ENCODE results near the gene KCNK15. TPM values are rescaled to one million over a fixed set of nuclear protein-coding genes. Genes with fewer than 3 reads are reported as not detected.

The KCNK15 gene
- total and polyA plus RNA-seq, 4 donors = 0.08 to 0.11 (median 0.08) TPM; not detected in 1

DNA sequence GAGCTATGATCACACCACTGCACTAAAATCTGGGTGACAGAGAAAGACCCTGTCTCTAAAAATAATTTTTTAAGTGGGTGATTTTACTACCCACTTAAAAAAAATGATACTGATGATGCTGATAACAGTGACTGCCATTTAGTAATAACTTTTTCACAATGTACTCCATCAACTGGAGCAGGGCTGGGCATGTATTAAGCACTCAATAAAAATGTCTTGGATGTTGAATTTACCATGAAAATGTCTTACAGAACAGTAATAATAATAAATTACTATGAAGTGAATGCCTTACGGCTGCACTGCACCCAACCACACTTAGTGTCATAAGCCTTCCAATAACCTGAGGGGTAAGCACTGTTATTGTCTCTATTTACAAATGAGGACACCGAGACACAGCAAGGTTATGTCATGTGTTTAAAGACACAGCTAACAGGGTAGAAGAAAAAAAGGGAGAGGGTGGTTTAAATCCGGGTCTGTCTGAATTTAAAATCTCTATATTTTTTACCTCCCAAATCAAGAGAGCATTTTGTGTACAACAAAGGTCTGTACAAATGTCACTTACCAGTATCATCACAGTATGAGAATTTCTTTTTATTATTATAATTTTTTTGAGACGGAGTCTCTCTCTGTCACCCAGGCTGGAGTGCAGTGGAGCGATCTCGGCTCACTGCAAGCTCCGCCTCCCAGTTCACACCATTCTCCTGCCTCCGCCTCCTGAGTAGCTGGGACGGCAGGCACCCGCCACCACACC, 43.2 kb downstream of the KCNK15 start:
- TF ChIP-seq FOXA1 (IDR thresholded peaks at IDR 0.05) (no peak), MAX (IDR thresholded peaks at IDR 0.05) (no peak), ATF3 (IDR thresholded peaks at IDR 0.05) (no peak), HNF4A (conservative IDR thresholded peaks at IDR 0.05) (no peak), ZBTB33 (IDR thresholded peaks at IDR 0.05) (no peak), NR2F2 (IDR thresholded peaks at IDR 0.05) (no peak), REST (IDR thresholded peaks at IDR 0.05) (no peak), JUND (IDR thresholded peaks at IDR 0.05) (no peak), GABPA (IDR thresholded peaks at IDR 0.05 in 1 of 2, conservative IDR thresholded peaks at IDR 0.05 in 1 of 2) (no peak), FOXA2 (IDR thresholded peaks at IDR 0.05) (no peak), YY1 (IDR thresholded peaks at IDR 0.05) (no peak), EGR1 (IDR thresholded peaks at IDR 0.05; ENCODE audit: low read depth in 2 of 2) (no peak)
- WGBS = 80% methylated on average over 10 of the region's 10 CpGs
- H3K4me3 ChIP-seq (ENCODE audit: low read depth in 1 of 3, low read length in 3 of 3) = no peak overlapping the region
- H3K9me3 ChIP-seq (ENCODE audit: control insufficient read depth in 4 of 4, low read length in 3 of 4) = no peaks in the 10 kb centered on the region
- H3K9ac ChIP-seq (ENCODE audit: low read depth in 1 of 2, low read length in 2 of 2) = no peak overlapping the region
- no peak overlapping the region for H3K27ac ChIP-seq (ENCODE audit: low read depth in 1 of 2, low read length in 2 of 2)
- no peak for DNase-seq (ENCODE audit: low spot score)
- no peaks in the 10 kb centered on the region for H3K4me1 ChIP-seq (ENCODE audit: control insufficient read depth in 4 of 4, insufficient read depth in 4 of 4, low read length in 3 of 4)
- peaks cover 0 to 13% (median 2%) of the 10 kb centered on the region in 4 donors for H3K27me3 ChIP-seq (ENCODE audit: control insufficient read depth in 4 of 4, insufficient read depth in 4 of 4, low read length in 3 of 4)
- H3K36me3 ChIP-seq (ENCODE audit: control insufficient read depth in 4 of 4, insufficient read depth in 3 of 4, low read depth in 1 of 4, low read length in 3 of 4) = no peaks in the 10 kb centered on the region

DNA sequence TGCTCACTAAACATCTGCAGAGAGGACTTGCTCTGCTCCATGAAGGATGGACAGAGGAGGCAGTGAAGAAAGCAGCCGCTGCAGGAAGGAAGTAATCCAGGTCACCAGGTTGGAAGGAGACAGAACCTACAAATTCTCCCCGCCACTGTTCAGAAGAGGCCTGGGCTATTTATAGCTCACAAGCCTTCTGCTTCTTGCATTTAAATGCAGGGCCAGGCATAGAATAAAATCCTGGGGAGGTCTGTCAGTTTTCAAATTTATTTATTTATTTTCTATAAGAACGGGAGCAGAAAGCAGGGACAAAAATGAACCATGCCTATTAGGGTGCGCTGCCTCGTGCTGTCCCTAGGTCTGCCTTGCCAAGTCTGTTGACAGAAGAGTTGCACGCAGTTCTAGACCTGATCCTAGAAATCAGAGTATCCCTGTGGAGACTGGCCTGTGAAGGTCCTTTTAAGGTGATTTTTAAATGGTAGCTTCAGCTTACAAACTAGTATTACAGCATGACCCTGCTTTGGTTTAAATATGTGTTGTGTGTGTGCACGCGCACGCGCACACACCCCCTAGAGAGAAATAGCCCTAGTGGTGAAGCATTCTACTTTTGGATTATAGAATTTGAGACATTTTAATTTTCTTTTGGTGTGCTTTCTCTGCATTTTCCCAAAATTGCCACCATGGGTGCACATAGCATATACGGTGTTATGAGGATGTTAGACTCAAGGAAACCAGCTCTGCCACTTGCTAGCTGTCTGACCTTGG, 45.2 kb downstream of the KCNK15 start:
- no peaks in the 10 kb centered on the region for H3K9me3 ChIP-seq (ENCODE audit: control insufficient read depth in 4 of 4, low read length in 3 of 4)
- no peak overlapping the region for H3K9ac ChIP-seq (ENCODE audit: low read depth in 1 of 2, low read length in 2 of 2)
- TF ChIP-seq EGR1 (IDR thresholded peaks at IDR 0.05; ENCODE audit: low read depth in 2 of 2) (no peak), RXRA (IDR thresholded peaks at IDR 0.05) (no peak), GABPA (IDR thresholded peaks at IDR 0.05 in 1 of 2, conservative IDR thresholded peaks at IDR 0.05 in 1 of 2) (no peak)
- H3K27me3 ChIP-seq (ENCODE audit: control insufficient read depth in 4 of 4, insufficient read depth in 4 of 4, low read length in 3 of 4) = peaks cover 0 to 13% (median 2%) of the 10 kb centered on the region in 4 donors
- no peak overlapping the region for H3K27ac ChIP-seq (ENCODE audit: low read depth in 1 of 2, low read length in 2 of 2)
- no peak overlapping the region for H3K4me3 ChIP-seq (ENCODE audit: low read depth in 1 of 3, low read length in 3 of 3)
- H3K36me3 ChIP-seq (ENCODE audit: control insufficient read depth in 4 of 4, insufficient read depth in 3 of 4, low read depth in 1 of 4, low read length in 3 of 4) = no peaks in the 10 kb centered on the region
- WGBS = 86% methylated on average over 11 of the region's 11 CpGs
- no peaks in the 10 kb centered on the region for H3K4me1 ChIP-seq (ENCODE audit: control insufficient read depth in 4 of 4, insufficient read depth in 4 of 4, low read length in 3 of 4)
- DNase-seq (ENCODE audit: low spot score) = no peak
